ENCODE results near the gene TEAD4. TPM values are rescaled to one million over a fixed set of nuclear protein-coding genes. Genes with fewer than 3 reads are reported as not detected.
A peak's percentile ranks its signal among the peaks of the same experiment; 100 is the strongest.

TEAD4 gene
- total and polyA plus RNA-seq, 12 donors = 4.7 to 45.6 (median 11.4) TPM

DNA sequence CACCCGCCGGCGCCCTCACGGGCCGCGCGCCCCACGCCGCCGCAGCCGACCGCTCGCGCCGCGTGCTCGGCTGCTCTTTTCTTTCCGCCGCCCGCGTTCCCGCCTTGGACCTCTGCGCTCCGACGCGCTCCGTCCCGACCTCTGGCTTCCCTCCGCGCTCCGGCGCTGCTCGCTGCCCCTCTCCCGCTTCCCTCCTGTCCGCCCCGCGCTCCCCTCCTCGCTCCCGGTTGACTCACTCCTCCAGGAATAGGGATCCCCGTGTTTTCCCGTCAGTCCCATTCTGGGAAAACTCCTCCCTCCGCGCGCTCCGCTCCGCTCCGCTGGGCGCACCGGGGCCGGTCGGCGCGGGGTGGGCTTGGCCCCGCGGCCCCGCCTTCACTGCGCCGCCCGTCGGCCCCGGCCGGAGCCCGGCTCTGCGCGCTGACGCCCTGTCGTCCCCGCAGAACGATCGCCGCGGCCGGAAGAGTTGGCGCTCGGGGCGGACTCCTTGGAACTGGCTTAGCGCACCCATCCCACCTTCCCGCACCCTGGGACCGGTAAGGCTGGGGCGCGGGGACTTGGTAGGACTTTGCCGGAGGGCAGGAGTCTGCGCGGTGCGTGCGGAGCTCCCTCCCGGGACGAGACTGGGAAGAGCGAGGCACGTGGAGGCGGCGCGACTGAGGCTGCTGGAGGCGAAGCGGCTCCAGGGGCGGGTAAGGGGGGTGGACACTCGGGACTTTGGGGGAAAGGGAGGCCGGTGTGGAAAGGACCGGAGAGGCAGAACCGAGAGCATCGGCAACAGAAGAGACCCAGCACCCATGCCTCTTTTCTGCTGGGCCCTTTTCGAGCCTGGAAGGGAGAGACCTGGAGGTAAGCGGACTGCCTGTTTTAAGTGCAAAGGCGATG lies 550 bp downstream of the TEAD4 start:
- Histone ChIP-seq H3K4me1 (peaks cover 3 to 55% (median 26%) of the 10 kb centered on the region in 9 donors), H3K36me3 (no peaks in the 10 kb centered on the region), H3K4me3 (peak overlapping the region; percentile 35 to 74 (median 64)), H3K27me3 (peaks cover 0 to 60% (median 0%) of the 10 kb centered on the region in 7 donors), H3K9me3 (no peaks in the 10 kb centered on the region), H3K27ac (peak overlapping the region; percentile 78 to 94 (median 88))
- TF ChIP-seq, protein P1, sequence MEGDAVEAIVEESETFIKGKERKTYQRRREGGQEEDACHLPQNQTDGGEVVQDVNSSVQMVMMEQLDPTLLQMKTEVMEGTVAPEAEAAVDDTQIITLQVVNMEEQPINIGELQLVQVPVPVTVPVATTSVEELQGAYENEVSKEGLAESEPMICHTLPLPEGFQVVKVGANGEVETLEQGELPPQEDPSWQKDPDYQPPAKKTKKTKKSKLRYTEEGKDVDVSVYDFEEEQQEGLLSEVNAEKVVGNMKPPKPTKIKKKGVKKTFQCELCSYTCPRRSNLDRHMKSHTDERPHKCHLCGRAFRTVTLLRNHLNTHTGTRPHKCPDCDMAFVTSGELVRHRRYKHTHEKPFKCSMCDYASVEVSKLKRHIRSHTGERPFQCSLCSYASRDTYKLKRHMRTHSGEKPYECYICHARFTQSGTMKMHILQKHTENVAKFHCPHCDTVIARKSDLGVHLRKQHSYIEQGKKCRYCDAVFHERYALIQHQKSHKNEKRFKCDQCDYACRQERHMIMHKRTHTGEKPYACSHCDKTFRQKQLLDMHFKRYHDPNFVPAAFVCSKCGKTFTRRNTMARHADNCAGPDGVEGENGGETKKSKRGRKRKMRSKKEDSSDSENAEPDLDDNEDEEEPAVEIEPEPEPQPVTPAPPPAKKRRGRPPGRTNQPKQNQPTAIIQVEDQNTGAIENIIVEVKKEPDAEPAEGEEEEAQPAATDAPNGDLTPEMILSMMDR (IDR thresholded peaks at IDR 0.05) = peak in 1 of 9 donors; percentile 12
- DNase-seq = peak; percentile 48 to 67
- WGBS, 2 donors = 2% methylated on average over 100 to 103 of the region's 104 CpGs
- peak; percentile 32 to 75 (median 40) for ATAC-seq
- intact Hi-C loops (cut with DNase I) = loop anchor here in 8 of 10 donors (2.0 to 10.0 kb wide), 4 partner anchors 69 to 163 kb away; partner anchors contain the start of gene TULP3 (in 1 of the 8)

DNA sequence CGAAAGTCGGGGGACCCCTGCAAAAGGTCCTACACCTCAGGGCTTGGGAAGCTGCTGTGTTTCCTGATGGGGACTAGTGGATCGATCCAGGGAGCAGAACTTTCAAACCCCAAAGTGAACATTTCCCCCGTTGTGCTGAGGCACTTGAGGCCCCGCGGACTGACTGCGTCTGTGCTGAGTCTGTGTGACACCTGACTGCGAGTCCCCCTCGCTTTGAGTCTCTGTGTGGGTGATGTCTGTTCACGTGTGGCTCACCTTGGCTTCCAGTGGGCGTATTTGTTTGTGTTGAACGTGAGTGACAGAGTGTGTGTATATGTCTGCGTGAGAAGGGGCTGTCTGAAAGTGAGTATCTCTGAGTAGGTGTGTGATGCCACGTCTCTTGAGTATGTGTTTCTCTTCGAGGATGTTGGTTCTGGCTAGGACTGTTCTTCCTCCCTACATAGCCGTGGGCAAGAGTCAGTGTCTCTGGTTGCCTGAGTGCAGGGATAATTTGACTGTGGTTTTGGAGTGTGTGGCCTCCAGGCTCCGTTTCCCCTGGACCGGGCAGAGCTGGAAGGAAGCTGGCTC lies 1.3 kb downstream of the TEAD4 start:
- TF ChIP-seq, protein P1 (IDR thresholded peaks at IDR 0.05) = no peak
- no peaks in the 10 kb centered on the region for H3K9me3 ChIP-seq
- WGBS, 2 donors = 30 to 33% methylated on average over 18 of the region's 18 CpGs
- peaks cover 0 to 60% (median 0%) of the 10 kb centered on the region in 7 donors for H3K27me3 ChIP-seq
- peak overlapping the region; percentile 78 to 94 (median 88) for H3K27ac ChIP-seq
- intact Hi-C loops (cut with DNase I) = loop anchor here in 5 of 10 donors (5.0 to 10.0 kb wide), 2 partner anchors 72 to 74 kb away; no protein-coding TSS in a partner anchor
- H3K4me1 ChIP-seq = peaks cover 6 to 58% (median 26%) of the 10 kb centered on the region in 9 donors
- DNase-seq = no peak
- H3K36me3 ChIP-seq = no peaks in the 10 kb centered on the region
- H3K4me3 ChIP-seq = peak overlapping the region; percentile 35 to 74 (median 64)
- ATAC-seq = no peak

DNA sequence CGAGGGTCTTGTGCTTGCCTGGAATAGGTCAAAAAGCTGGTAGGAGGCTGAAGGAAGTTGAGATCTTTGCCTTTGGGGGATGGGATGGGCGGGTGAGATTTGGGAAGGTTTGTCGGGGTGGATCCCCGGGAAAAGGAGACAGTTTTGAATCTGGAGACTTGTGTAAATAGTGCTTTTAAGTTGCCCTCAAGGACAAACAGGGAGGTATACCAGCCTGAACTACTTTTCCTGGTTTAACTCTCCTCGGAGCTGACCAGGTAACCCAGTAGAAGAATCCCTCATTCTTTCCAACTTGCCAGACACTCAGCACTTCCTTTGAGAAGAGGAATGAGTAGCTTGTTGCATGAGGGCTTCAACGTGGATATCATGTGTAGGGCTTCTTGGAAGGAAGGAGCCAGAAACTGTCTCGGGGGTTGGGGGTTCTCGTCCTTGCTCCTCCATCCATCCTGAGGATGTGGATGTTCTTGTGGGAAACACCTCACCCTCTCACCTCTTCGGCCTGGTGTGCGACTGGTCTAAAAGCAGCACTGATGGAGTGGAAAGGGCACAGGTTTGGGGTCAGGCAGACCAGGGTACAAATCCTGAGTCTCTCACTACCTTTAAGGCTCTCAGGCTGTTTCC lies 1.9 kb downstream of the TEAD4 start:
- DNase-seq (no peak), ATAC-seq (no peak)
- intact Hi-C loops (cut with DNase I) = loop anchor here in 5 of 10 donors (5.0 to 10.0 kb wide), 2 partner anchors 71 to 74 kb away; no protein-coding TSS in a partner anchor
- TF ChIP-seq, protein P1 (IDR thresholded peaks at IDR 0.05) = no peak
- peaks cover 0 to 60% (median 0%) of the 10 kb centered on the region in 7 donors for H3K27me3 ChIP-seq
- no peaks in the 10 kb centered on the region for H3K36me3 ChIP-seq
- no peaks in the 10 kb centered on the region for H3K9me3 ChIP-seq
- H3K4me1 ChIP-seq = peaks cover 6 to 59% (median 26%) of the 10 kb centered on the region in 9 donors
- 63 to 72% methylated on average over 10 of the region's 10 CpGs for WGBS, 2 donors
- peak overlapping the region in 8 of 10 donors; percentile 78 to 94 (median 88) for H3K27ac ChIP-seq
- H3K4me3 ChIP-seq = peak overlapping the region; percentile 35 to 74 (median 64)

DNA sequence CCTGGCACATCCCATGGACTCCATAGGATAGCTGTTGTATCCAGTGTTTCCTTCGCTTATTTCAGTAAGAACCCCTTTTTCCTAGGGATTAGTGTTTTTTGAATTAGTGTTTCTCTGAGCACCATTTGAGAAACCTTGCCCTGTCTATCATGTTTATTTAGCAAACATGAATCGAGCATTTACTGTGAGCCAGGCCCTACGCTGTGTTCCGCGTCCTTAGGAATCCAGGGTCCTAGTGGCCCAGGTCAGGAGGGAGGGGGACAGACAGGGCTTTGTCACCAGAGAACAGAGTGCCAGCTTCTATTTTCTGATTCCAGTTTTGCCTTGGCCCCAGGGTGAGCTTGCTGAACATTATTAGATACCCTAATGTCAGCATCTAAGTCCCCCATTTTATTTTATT lies 2.5 kb downstream of the TEAD4 start:
- ATAC-seq (no peak), DNase-seq (no peak)
- Histone ChIP-seq H3K4me3 (peak overlapping the region in 7 of 10 donors; percentile 61 to 74 (median 65)), H3K27me3 (peaks cover 0 to 60% (median 0%) of the 10 kb centered on the region in 7 donors), H3K4me1 (peaks cover 6 to 59% (median 26%) of the 10 kb centered on the region in 9 donors), H3K9me3 (no peaks in the 10 kb centered on the region), H3K36me3 (no peaks in the 10 kb centered on the region), H3K27ac (peak overlapping the region in 4 of 10 donors; percentile 87 to 94 (median 90))
- TF ChIP-seq, protein P1 (IDR thresholded peaks at IDR 0.05) = no peak
- intact Hi-C loops (cut with DNase I) = loop anchor here in 5 of 10 donors (5.0 to 10.0 kb wide), 2 partner anchors 71 to 73 kb away; no protein-coding TSS in a partner anchor
- 79 to 89% methylated on average over 5 of the region's 5 CpGs for whole genome bisulfite sequencing, 2 donors

Measured in heart right ventricle (tissue), 16 donors.